Measurements from ENCODE around the gene ZNF582.
"Not testable (repeated sequence)": the region's sequence is repeated elsewhere in the genome, so short reads cannot be mapped to it uniquely, and the experiment has no call there.

- not testable (repeated sequence) for TF ChIP-seq EZH2 (IDR thresholded peaks at IDR 0.05; ENCODE audit: low read length, unreplicated experiment); CTCF (conservative IDR thresholded peaks at IDR 0.05; ENCODE audit: low read depth, low read length)
Measured at GRCh38 chr19:56335371-56335770, 58.0 kb downstream of the ZNF582 start.
